T-helper 9 cell (primary cell): ENCODE data around the gene KRTAP1-4.
"Not testable (repeated sequence)": the region's sequence is repeated elsewhere in the genome, so short reads cannot be mapped to it uniquely, and the experiment has no call there.

Experiments
- DNase-seq: peaks from one replicate; pipeline ENCODE4 v3.0.0-alpha.2; 2020

Gene KRTAP1-4

GRCh38 chr17:41003926-41004325, 26.1 kb downstream of the KRTAP1-4 start:
- no peak for DNase-seq

DNA sequence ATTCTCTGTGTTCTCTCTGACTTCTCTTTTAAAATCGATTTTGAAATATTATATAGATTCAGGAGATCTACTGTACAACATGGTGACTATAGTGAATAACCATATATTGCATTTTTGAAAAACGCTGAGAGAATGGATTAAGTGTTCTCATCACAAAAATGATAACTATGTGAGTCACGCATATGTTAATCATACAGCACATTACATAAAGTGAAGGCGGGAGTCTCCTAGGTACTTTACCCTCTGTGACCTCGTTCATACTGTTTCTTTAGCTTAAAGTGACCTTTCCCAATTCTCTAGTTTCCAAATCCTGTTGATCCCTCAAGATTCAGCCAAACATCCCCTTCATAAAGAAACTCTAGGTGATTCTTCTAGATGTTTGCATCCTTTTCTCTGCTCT, 27.2 kb downstream of the KRTAP1-4 start:
- no peak for DNase-seq

DNA sequence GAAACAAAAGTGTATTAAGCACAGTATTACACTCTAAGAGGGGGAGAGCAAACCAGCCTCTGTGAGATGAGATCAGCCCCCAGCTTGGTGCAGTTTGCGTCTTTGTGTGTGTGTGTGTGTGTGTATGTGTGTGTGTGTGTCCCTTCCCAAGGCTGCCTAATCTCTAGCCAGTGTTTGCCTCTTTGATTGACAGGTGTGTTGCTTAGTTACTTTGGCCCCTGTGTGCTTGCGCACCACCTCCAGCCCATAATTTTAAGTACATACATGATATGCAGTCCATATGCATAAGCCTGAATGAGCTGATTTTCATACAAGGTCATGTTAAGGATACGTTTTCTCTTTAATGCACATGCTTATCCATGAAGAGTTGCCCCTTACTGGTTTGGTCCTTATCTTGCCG, 28.2 kb downstream of the KRTAP1-4 start:
- no peak for DNase-seq

DNA sequence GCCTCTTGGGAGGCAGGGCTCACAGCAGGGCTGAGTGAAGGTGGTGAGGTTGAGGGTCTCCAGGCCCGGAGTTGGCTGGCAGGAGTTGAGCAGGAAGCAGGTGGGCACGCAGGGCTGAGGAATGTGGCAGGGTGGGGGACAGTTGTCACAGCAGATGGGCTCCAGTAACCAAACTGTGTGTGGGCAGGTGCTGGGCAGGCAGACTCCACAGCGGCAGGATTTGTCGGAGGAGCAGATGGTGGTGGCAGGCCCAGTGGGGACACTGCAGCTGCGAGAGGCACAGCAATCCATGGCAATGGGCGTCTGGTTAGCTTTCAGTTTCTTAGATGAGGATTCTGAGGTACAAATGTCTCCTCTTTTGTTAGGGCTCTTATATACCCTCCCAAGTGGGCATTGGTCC, 30.4 kb downstream of the KRTAP1-4 start, which contains the start of gene KRTAP3-2:
KRTAP3-2 (minus strand) TSS at position 344 of the 400 bp plus-strand sequence; CDS start at position 291, 53 bp downstream.
- not testable (repeated sequence) for DNase-seq

DNA sequence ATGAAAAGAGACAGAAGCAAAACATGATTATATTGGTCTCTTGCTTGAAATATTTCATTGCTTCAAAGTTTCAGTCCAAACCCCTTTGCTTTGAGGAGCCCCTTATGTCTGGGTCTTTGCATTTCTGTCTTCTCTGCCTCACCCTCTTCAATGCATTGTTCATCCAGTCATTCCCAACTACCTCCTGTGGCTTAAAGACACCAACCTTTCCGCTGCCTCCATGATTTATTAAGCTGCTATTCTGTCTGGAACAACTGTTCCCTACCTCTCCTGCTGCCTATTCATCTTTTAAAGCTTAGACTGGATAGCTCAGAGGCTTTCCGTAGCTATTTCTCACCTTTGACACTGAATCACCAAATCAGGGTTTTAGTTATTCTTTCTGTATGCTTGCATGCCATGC, 32.6 kb downstream of the KRTAP1-4 start:
- no peak for DNase-seq

GRCh38 chr17:40996829-40997228, 33.2 kb downstream of the KRTAP1-4 start:
- no peak for DNase-seq

DNA sequence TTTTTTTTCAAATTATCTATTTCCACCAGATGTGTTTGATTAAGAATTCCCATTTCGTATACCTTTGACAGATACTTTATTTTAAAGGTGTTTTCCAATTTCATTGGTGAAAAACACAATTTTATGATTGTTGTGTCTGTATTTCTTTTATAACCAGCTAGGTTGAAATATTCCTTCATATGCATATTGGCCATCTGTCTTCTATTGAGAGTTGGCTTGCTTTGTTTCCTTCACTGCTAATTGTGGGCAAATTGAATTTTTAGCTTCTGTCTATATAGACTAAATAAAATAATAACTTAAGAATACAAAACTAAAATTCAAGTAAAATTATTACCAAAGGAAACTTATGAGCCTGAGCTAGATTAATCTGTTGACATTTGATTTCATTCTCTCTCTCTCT, 34.9 kb downstream of the KRTAP1-4 start:
- DNase-seq = no peak

GRCh38 chr17:40993839-40994238, 36.2 kb downstream of the KRTAP1-4 start, which contains the start of gene KRTAP3-3:
TSS of gene KRTAP3-3 (minus strand) at chr17:40994164. CDS start at chr17:40994097, 67 bp downstream.
- DNase-seq = no peak

- no peak for DNase-seq
These were observed 36.9 kb downstream of the KRTAP1-4 start for GRCh38 chr17:40993084-40993483.

DNA sequence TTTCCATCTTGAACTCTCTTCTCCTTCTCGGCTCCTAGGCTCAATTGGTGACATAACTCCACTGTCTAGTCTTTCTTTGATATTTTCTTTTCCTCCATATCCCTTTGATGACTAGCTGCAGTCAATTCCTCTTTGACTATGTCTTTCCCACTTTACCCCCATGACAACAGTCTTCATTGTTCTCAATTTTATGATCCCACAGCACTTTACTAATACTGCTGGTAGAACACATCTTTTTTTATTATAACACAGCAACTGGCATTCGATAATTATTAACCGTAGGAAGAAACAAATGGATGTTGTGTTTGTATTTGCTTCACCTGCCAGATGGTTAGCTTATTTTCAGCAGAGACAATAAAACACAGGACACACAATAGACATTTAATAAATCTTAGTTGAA, 37.3 kb downstream of the KRTAP1-4 start:
- DNase-seq = no peak

DNA sequence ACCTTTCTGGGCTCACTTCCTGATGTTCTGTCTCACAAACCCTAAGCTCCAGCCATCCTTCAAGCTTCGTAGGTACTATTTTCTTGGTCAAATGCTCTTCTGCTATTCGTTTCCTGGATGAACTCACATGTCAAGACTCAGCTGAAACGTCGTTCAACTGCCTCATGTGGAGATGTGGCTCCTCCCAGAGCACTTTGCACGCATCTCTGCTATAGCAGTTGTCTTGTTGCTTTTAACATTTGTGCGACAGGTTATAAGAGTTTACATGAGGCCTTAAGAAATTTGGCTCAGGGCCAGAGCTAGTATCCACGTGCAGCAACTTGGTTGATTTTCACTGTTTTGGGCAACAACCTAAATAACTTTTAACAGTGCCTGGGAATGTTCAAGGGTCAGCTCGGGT, 43.1 kb downstream of the KRTAP1-4 start:
- DNase-seq = no peak

DNA sequence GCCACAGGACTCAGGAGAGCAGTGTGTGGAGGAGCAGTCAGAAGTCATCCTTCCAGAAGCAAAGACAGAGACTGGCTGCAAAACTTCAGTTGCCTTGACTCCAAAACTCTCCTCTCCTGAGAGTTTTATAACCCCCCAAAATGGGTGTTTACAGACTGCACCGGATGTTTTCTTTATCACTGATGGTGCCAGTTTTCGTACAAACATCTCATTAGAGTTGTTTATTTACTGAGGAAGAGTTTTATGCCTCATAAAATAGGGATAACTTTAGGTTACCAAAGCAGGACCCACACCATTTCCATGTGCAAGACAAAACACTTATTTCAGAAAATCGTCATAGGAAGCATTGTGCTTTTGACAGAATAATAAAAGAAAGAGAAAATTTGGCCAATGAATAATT, 45.8 kb downstream of the KRTAP1-4 start, which contains the start of gene KRT40:
KRT40 (minus strand) TSS at position 101 of the 400 bp plus-strand sequence; CDS start at position 48, 53 bp downstream.
- DNase-seq = no peak

- no peak for DNase-seq
These were observed 48.9 kb downstream of the KRTAP1-4 start for GRCh38 chr17:40981115-40981514.

DNA sequence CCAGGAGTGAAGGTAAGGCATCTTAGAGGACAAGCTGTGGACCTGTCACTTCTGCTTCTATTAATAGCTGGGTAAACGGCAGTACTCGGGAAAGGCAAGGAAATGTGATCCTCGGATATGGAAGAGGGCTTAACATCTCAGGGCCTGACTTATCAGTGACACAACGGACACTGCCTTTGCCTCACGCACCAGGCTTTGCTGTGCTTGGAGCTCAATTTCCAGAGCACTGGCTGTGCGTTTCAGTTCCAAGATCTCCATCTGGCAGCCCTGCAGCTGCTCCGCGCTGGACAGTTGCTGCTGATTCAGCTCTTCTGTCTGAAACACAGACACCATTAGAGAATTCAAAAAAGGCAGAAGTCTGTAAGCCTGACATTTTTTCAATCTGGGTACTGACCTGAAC, 49.4 kb downstream of the KRTAP1-4 start:
- no peak for DNase-seq

- no peak for DNase-seq
These were observed 49.9 kb downstream of the KRTAP1-4 start for GRCh38 chr17:40980117-40980516.
